Measurements from ENCODE around the gene RNF169.

GRCh38 chr11:74842967-74843366, 94.3 kb downstream of the RNF169 start:
- TF ChIP-seq EZH2 (IDR thresholded peaks at IDR 0.05; ENCODE audit: borderline replicate concordance, insufficient read depth, low read depth, low read length, poor library complexity, severe bottlenecking) = no peak
- TF ChIP-seq, protein P1, sequence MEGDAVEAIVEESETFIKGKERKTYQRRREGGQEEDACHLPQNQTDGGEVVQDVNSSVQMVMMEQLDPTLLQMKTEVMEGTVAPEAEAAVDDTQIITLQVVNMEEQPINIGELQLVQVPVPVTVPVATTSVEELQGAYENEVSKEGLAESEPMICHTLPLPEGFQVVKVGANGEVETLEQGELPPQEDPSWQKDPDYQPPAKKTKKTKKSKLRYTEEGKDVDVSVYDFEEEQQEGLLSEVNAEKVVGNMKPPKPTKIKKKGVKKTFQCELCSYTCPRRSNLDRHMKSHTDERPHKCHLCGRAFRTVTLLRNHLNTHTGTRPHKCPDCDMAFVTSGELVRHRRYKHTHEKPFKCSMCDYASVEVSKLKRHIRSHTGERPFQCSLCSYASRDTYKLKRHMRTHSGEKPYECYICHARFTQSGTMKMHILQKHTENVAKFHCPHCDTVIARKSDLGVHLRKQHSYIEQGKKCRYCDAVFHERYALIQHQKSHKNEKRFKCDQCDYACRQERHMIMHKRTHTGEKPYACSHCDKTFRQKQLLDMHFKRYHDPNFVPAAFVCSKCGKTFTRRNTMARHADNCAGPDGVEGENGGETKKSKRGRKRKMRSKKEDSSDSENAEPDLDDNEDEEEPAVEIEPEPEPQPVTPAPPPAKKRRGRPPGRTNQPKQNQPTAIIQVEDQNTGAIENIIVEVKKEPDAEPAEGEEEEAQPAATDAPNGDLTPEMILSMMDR (IDR thresholded peaks at IDR 0.05) = no peak
